Activated CD8-positive, alpha-beta T cell treated with anti-CD3 and anti-CD28 coated beads for 36 hours (primary cell): ENCODE data around the gene SHANK1. TPM values are rescaled to one million over a fixed set of nuclear protein-coding genes. Genes with fewer than 3 reads are reported as not detected.

Experiments
- ATAC-seq: fragments of 200-7000 bp; cut with Tn5 transposase; one replicate; pipeline ENCODE4 v1.10.0; 2021; ENCODE audit warnings: mild to moderate bottlenecking, moderate library complexity
- CTCF ChIA-PET: fragments of 350-600 bp; sonication (Branson Sonifier 250); formaldehyde crosslinking; loops from one replicate; lab custom pipeline; 2021; ENCODE audit warnings: antibody characterized with exemption; lab: Charles Lee
- POLR2A ChIA-PET: fragments of 350-600 bp; sonication (Branson Sonifier 250); formaldehyde crosslinking; loops from one replicate; lab custom pipeline; 2021; ENCODE audit warnings: antibody characterized with exemption; lab: Charles Lee
- DNase-seq: peaks from one replicate; pipeline ENCODE4 v3.0.0-alpha.2; 2020
- H3K27ac Mint-ChIP-seq: one replicate; pipeline ENCODE4 v1.8.0; 2021; ENCODE audit warnings: mild to moderate bottlenecking, mixed read lengths
- H3K27me3 Mint-ChIP-seq: one replicate; pipeline ENCODE4 v1.8.0; 2021; ENCODE audit warnings: mixed read lengths
- H3K36me3 Mint-ChIP-seq: one replicate; pipeline ENCODE4 v1.8.0; 2021; ENCODE audit warnings: low read depth, mixed read lengths
- H3K4me1 Mint-ChIP-seq: one replicate; pipeline ENCODE4 v1.8.0; 2021; ENCODE audit warnings: low read depth, mixed read lengths
- H3K4me3 Mint-ChIP-seq: one replicate; pipeline ENCODE4 v1.8.0; 2021; ENCODE audit warnings: mild to moderate bottlenecking, moderate library complexity, mixed read lengths
- H3K9me3 Mint-ChIP-seq: one replicate; pipeline ENCODE4 v1.8.0; 2021; ENCODE audit warnings: mixed read lengths
- CTCF ChIP-seq: fragments of 200-600 bp; IDR thresholded peaks from one replicate; pipeline ENCODE4 v1.8.0; 2022; ENCODE audit warnings: antibody characterized with exemption, mild to moderate bottlenecking
- intact Hi-C: fragments of 100-400 bp; cut with micrococcal nuclease; formaldehyde crosslinking; loops from one replicate; pipeline ENCODE4 v1.10.0; 2022
- total RNA-seq, 2 experiments: library from RNA; stranded (reverse); gene quantifications; one replicate each; pipeline ENCODE4 v1.2.3, GENCODE V29; 2021

SHANK1 gene
- total RNA-seq, 2 experiments from 2014 or later: 0.25 TPM; not detected in 1

DNA sequence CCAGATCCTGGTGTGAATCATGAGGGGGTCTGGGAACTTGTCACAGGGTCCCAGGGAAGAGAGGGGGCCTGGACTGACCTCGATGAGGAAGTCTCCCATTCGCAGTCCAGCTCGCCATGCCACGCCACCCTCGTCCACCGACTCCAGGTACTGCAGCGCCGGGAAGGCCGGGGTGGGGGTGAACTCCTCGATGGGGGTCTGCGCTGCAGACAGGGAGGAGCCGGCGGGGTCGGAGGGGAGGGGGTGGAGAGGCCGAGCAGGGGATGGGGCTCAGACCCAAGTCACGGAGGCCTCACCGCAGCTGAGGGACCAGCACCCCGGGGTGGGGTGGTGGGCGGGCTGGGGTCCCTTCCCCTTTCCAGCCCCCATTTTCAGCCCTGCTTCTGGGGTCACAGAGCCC, 30.8 kb downstream of the SHANK1 start:
- no peaks in the 10 kb centered on the region for H3K4me1 Mint-ChIP-seq
- intact Hi-C loops: no loop called here
- H3K27ac Mint-ChIP-seq: no peak overlapping the region
- H3K9me3 Mint-ChIP-seq: no peaks in the 10 kb centered on the region
- H3K36me3 Mint-ChIP-seq: no peaks in the 10 kb centered on the region
- H3K27me3 Mint-ChIP-seq: peaks cover 48% of the 10 kb centered on the region
- POLR2A ChIA-PET: no interaction called here
- CTCF ChIA-PET: no interaction called here
- no peak for DNase-seq
- no peak for ATAC-seq
- TF ChIP-seq CTCF: no peak
- no peak overlapping the region for H3K4me3 Mint-ChIP-seq

GRCh38 chr19:50686310-50687032, 33.1 kb downstream of the SHANK1 start:
- H3K4me3 Mint-ChIP-seq: no peak overlapping the region
- CTCF ChIA-PET: no interaction called here
- TF ChIP-seq CTCF: no peak
- no peak overlapping the region for H3K27ac Mint-ChIP-seq
- DNase-seq (no peak), ATAC-seq (no peak)
- no peaks in the 10 kb centered on the region for H3K4me1 Mint-ChIP-seq
- H3K27me3 Mint-ChIP-seq: peaks cover 36% of the 10 kb centered on the region
- intact Hi-C loops: no loop called here
- no peaks in the 10 kb centered on the region for H3K9me3 Mint-ChIP-seq
- H3K36me3 Mint-ChIP-seq: no peaks in the 10 kb centered on the region
- POLR2A ChIA-PET: no interaction called here

DNA sequence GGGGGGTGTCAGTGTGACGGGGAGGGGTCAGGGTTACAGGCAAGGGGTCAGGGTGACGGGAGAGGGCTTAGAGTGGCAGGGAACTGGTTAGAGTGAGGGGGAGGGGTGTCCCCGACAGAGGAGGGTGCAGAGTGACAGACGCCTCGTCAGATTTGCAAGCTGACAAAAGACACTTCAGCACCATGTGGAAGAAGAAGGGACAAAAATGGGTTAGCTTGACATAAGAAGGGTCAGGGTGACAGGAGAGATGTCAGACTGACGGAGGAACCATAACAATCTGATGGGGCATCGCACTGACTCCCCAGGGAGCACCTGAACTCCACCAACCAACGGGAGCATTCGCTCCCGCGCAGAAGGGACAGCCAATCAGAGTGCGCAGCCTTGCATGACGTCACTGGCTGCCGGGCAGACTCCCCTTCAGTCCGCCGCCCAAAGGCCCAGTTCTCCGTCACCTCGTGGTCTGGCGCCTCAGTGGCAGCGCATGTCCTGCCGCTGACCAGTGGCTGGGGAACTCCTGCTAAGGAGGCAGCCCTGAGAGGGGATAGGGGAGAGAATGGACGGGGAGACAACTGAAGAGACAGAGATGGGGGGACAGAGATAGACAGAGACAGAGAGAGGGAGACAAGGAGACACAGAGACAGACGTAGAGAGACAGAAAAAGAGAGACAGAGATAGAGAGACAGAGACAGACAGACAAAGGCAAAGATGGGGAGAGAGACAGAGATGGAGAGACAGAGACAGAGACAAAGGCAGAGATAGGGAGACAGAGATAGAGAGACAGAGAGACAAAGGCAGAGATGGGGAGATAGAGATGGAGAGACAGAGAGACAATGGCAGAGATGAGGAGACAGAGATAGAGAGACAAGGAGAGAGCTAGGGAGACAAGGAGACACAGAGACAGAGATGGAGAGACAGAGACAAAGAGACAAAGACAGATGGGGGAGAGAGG, 40.2 kb downstream of the SHANK1 start:
- POLR2A ChIA-PET: no interaction called here
- H3K27ac Mint-ChIP-seq: no peak overlapping the region
- no peak overlapping the region for H3K4me3 Mint-ChIP-seq
- TF ChIP-seq CTCF: no peak
- ATAC-seq (peak; percentile 99), DNase-seq (peak; percentile 87)
- intact Hi-C loops: no loop called here
- peaks cover 2% of the 10 kb centered on the region for H3K4me1 Mint-ChIP-seq
- CTCF ChIA-PET: no interaction called here
- no peaks in the 10 kb centered on the region for H3K36me3 Mint-ChIP-seq
- peaks cover 31% of the 10 kb centered on the region for H3K27me3 Mint-ChIP-seq
- H3K9me3 Mint-ChIP-seq: no peaks in the 10 kb centered on the region

DNA sequence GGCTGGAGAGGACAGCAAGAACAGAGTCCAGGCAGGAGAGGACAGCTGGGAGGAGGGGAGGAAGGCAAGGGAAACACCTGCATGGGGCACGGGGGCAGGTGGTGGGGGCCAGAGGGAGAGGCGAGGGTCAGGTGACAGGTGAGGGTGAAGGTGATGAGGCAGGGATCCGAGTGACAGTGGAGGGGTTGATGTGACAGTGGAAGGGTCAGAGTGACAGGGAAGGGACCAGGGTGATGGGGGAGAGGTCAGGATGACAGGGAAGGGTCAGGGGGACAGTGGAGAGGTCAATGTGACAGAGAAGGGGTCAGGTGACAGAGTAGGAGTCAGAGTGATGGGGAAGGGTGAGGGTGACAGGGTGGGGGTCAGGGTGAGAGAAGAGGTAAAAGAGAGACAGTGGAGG, 41.3 kb downstream of the SHANK1 start:
- ATAC-seq: no peak
- no peak for TF ChIP-seq CTCF

DNA sequence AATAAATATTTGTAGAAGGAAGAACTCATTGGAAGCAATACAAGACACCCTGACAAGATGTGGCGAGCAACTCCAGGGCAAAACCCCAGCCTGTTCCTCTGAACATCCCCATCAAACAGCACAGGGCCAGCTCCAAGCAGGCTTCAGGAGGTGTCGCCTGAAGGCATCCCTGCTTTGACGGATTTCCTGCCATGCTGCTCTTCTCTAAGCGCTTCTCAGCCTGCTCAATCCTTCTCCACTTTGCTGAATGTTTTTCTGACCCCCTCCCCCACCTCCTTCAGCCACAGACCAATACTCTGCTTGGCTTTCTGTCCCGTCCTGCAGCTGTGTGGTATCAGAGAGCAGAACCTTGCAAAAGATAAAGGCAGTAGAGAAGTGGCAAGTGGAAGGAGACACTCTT, 42.0 kb downstream of the SHANK1 start:
- Mint-ChIP-seq H3K4me3 (no peak overlapping the region), H3K4me1 (peaks cover 2% of the 10 kb centered on the region), H3K9me3 (no peaks in the 10 kb centered on the region), H3K27me3 (peaks cover 42% of the 10 kb centered on the region), H3K27ac (no peak overlapping the region), H3K36me3 (no peaks in the 10 kb centered on the region)
- CTCF ChIA-PET: no interaction called here
- ATAC-seq (no peak), DNase-seq (no peak)
- POLR2A ChIA-PET: no interaction called here
- intact Hi-C loops: no loop called here
- TF ChIP-seq CTCF: no peak

More for the DNA sequence above, 41.3 kb downstream of the SHANK1 start:
- intact Hi-C loops: no loop called here
- POLR2A ChIA-PET: no interaction called here
- Mint-ChIP-seq H3K4me3 (no peak overlapping the region), H3K36me3 (no peaks in the 10 kb centered on the region), H3K27me3 (peaks cover 35% of the 10 kb centered on the region), H3K27ac (no peak overlapping the region), H3K4me1 (peaks cover 2% of the 10 kb centered on the region), H3K9me3 (no peaks in the 10 kb centered on the region)
- no peak for DNase-seq
- CTCF ChIA-PET: no interaction called here
